Transverse colon (tissue), 3 donors: ENCODE measurements around the gene KRT80.

Experiments used
- CTCF ChIP-seq, 5 experiments: fragments of 200-600 bp in 3 of 5; fragments of 450-650 bp in 2 of 5; sonication (generic) in 3 of 5; IDR thresholded peaks; 1 replicate in 2 of 5; 2 replicates in 3 of 5; pipeline ENCODE4 v1.5.1; 2016 to 2017; ENCODE audit warnings: antibody characterized with exemption in 5 of 5, inconsistent platforms in 3 of 5, mild to moderate bottlenecking in 2 of 5, moderate library complexity in 1 of 5
- EP300 ChIP-seq: sonication (generic); formaldehyde crosslinking; IDR thresholded peaks from one replicate; pipeline ENCODE4 v1.6.1; 2017; ENCODE audit warnings: antibody characterized with exemption, low read depth
- POLR2A ChIP-seq: fragments of 450-650 bp; IDR thresholded peaks from one replicate; pipeline ENCODE4 v1.6.1; 2016; ENCODE audit warnings: antibody characterized with exemption, mild to moderate bottlenecking, moderate library complexity

GRCh38 chr12:52223406-52224039 is 31.7 kb upstream of the KRT80 start:
- TF ChIP-seq EP300 (no peak), CTCF (IDR thresholded peaks at IDR 0.05) (no peak), POLR2A (no peak)
